NB4 (cell line): Measurements from ENCODE around the gene ANAPC5.
"Not testable (repeated sequence)": the region's sequence is repeated elsewhere in the genome, so short reads cannot be mapped to it uniquely, and the experiment has no call there.

ENCODE experiments used
- CTCF ChIP-seq: IDR thresholded peaks from one replicate; pipeline ENCODE4 v1.5.1; 2012; ENCODE audit warnings: low read depth, low read length
- MAX ChIP-seq: IDR thresholded peaks from 2 replicates; pipeline ENCODE4 v1.6.1; 2011; ENCODE audit warnings: low read depth, low read length
- POLR2A ChIP-seq: IDR thresholded peaks from 2 replicates; pipeline ENCODE4 v1.6.1; 2011; ENCODE audit warnings: mild to moderate bottlenecking; ENCODE audit not compliant: insufficient read length; ENCODE audit errors: extremely low read depth

DNA sequence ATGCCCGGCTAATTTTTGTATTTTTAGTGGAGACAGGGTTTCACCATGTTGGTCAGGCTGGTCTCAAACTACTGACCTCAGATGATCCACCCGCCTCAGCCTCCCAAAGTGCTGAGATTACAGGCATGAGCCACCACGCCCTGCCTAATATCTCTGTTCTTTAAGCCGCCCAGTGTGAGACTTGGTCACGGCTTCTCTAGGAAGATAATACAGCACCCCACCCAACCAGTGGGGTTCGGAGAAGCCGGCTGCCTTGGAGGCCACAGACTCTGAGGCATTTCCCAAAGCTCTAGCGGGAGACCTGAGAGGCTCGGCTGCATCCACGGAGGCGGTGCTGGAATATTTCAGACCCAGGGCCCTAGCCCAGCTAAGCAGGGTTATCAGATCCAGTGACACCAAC is 69.3 kb downstream of the ANAPC5 start:
- not testable (repeated sequence) for TF ChIP-seq CTCF, POLR2A, MAX
